Memory B cell (primary cell): ENCODE results near the gene FNBP1L.

Source experiments
- ATAC-seq: fragments of 150-1000 bp; cut with Tn5 transposase; 2 replicates; pipeline ENCODE4 v1.10.0; 2021; ENCODE audit warnings: low read depth, mild to moderate bottlenecking, moderate library complexity
- DNase-seq, 2 donors: peaks; one replicate each; pipeline ENCODE4 v3.0.0; 2022; ENCODE audit warnings: low spot score in 2 of 2
- H3K27ac Mint-ChIP-seq: one replicate; pipeline ENCODE4 v1.8.0; 2022; ENCODE audit warnings: mild to moderate bottlenecking, moderate library complexity, mixed read lengths
- H3K27me3 Mint-ChIP-seq: one replicate; pipeline ENCODE4 v1.8.0; 2022; ENCODE audit warnings: mixed read lengths
- H3K36me3 Mint-ChIP-seq: one replicate; pipeline ENCODE4 v1.8.0; 2022; ENCODE audit warnings: mild to moderate bottlenecking, mixed read lengths
- H3K4me1 Mint-ChIP-seq: one replicate; pipeline ENCODE4 v1.8.0; 2022; ENCODE audit warnings: mixed read lengths
- H3K4me3 Mint-ChIP-seq: one replicate; pipeline ENCODE4 v1.8.0; 2022; ENCODE audit warnings: mild to moderate bottlenecking, moderate library complexity, mixed read lengths
- H3K9me3 Mint-ChIP-seq: one replicate; pipeline ENCODE4 v1.8.0; 2022; ENCODE audit warnings: mixed read lengths

The FNBP1L gene

DNA sequence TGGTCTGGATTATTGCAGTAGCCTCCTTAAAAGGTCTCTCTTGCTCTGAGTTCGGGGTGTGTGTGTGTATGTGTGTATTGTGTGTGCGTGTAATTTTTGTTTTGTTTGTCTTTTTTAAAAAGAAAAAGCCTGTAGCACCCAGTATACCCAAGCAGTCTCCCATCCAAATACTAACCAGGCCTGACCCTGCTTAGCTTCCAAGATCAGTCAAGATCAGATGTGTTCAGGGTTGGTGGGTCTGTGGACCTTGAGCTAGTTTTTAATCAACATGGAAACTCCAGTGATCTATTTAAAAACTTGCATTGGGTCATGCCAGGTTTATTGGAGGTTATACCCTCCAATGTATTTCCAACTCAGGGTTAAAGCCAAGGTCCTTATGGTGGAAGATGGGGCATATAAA is 40.3 kb downstream of the FNBP1L start:
- no peak overlapping the region for H3K4me3 Mint-ChIP-seq
- DNase-seq (no peak), ATAC-seq (no peak)
- H3K4me1 Mint-ChIP-seq = peaks cover 16% of the 10 kb centered on the region
- H3K27me3 Mint-ChIP-seq = no peaks in the 10 kb centered on the region
- H3K9me3 Mint-ChIP-seq = no peaks in the 10 kb centered on the region
- no peaks in the 10 kb centered on the region for H3K36me3 Mint-ChIP-seq
- H3K27ac Mint-ChIP-seq = no peak overlapping the region

DNA sequence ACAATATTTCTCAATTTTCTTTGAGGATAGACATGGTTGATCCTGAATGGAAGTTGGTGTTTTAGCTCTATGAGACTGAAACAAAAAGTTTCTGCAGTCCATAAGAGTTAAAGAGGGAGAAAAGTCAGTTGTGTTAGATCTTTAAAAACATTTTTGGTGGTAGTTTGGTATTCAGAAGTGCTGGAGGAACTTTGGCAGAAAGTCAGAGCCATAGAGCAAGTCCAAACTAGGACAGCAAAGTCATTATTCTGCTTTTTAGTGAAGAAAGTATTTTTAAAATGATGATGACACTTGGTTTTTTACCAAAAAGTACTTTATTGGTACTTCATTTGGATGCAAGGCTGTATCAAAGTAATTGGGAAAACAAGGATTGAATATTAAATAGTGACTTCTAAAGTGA is 41.8 kb downstream of the FNBP1L start:
- Mint-ChIP-seq H3K4me1 (peaks cover 12% of the 10 kb centered on the region), H3K27me3 (no peaks in the 10 kb centered on the region), H3K27ac (no peak overlapping the region), H3K9me3 (no peaks in the 10 kb centered on the region), H3K36me3 (peaks cover 4% of the 10 kb centered on the region), H3K4me3 (no peak overlapping the region)
- ATAC-seq (no peak), DNase-seq (no peak)

DNA sequence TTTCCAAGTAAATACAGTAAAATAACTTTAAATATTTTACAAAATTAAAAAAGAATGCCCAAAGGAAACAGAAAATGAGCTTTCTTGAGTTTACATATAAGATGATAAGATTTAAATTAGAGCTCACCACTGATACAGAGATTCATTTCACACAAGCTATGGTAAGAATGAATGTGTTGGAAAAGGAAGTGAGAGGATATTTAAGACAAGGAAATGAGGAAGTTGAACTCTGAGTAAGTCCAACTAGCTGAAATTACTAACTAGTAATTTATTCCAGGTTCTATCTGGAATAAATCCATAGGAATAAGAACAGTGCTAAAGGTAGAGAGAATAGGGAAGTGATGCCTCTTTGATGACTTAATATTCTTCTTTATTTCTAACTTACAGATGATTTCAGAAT is 42.4 kb downstream of the FNBP1L start:
- ATAC-seq = no peak
- H3K4me1 Mint-ChIP-seq = peaks cover 12% of the 10 kb centered on the region
- no peak for DNase-seq
- peaks cover 4% of the 10 kb centered on the region for H3K36me3 Mint-ChIP-seq
- no peak overlapping the region for H3K27ac Mint-ChIP-seq
- no peaks in the 10 kb centered on the region for H3K9me3 Mint-ChIP-seq
- no peak overlapping the region for H3K4me3 Mint-ChIP-seq
- no peaks in the 10 kb centered on the region for H3K27me3 Mint-ChIP-seq

DNA sequence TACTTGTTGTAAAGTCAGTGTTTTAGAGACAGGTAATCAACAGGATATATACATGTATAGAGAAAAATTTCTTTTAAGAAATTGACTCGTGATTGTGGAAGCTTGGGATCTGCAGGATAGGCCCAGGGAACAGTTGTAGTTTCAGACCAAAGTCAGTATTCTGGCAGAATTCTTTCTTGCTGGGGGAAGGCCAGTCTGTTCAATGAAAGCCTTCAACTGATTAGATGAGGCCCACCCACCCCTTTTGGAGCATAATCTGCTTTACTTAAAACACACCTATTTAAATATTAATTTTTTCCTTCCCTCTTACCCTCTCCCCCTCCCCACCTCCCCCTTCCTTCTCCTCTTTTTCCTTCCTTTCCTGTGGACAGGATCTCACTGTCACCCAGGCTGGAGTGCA is 48.0 kb downstream of the FNBP1L start:
- H3K36me3 Mint-ChIP-seq = peaks cover 7% of the 10 kb centered on the region
- no peak overlapping the region for H3K4me3 Mint-ChIP-seq
- H3K9me3 Mint-ChIP-seq = no peaks in the 10 kb centered on the region
- H3K27ac Mint-ChIP-seq = no peak overlapping the region
- DNase-seq (no peak), ATAC-seq (no peak)
- no peaks in the 10 kb centered on the region for H3K27me3 Mint-ChIP-seq
- H3K4me1 Mint-ChIP-seq = peaks cover 3% of the 10 kb centered on the region

DNA sequence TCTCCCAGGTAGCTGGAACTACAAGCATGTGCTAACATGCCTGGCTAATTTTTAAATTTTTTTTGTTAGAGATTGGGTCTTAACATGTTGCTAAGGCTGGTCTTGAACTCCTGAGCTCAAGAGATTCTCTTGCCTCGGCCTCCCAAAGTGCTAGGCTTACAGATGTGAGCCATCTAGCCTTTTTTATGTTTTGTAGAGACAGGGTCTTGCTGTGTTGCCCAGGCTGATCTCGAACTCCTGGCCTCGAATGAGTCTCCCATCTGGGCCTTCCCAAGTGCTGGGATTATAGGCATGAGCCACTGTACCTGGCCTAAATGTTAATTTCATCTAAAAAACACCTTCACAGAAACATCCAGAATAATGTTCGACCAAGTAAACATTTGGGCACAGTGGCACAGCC is 48.6 kb downstream of the FNBP1L start:
- peaks cover 7% of the 10 kb centered on the region for H3K36me3 Mint-ChIP-seq
- H3K9me3 Mint-ChIP-seq = no peaks in the 10 kb centered on the region
- H3K27ac Mint-ChIP-seq = no peak overlapping the region
- H3K4me1 Mint-ChIP-seq = peaks cover 3% of the 10 kb centered on the region
- H3K27me3 Mint-ChIP-seq = no peaks in the 10 kb centered on the region
- H3K4me3 Mint-ChIP-seq = no peak overlapping the region
- ATAC-seq (no peak), DNase-seq (no peak)

DNA sequence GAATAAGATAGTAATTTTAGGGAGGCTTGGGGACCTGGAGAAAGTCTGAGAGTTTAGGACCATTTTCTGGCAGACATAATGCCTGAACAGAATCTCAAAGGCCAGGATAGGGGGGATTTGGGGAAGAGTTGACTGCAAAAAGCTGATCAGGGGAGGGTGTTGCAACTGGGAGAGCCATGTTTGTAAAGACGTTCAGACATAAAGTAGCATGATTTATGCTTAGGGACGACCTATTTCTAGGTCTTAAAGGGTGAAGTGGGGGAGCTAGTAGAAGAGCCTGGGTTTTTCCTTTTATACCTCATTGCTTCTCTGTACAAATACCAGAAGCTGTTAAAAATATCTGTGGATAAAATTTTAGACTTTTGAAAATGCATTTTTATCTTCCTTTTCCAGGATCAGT is 51.2 kb downstream of the FNBP1L start:
- H3K27me3 Mint-ChIP-seq = no peaks in the 10 kb centered on the region
- peaks cover 9% of the 10 kb centered on the region for H3K36me3 Mint-ChIP-seq
- H3K4me3 Mint-ChIP-seq = no peak overlapping the region
- no peak for DNase-seq
- no peak for ATAC-seq
- H3K4me1 Mint-ChIP-seq = peaks cover 5% of the 10 kb centered on the region
- H3K9me3 Mint-ChIP-seq = no peaks in the 10 kb centered on the region
- H3K27ac Mint-ChIP-seq = no peak overlapping the region

DNA sequence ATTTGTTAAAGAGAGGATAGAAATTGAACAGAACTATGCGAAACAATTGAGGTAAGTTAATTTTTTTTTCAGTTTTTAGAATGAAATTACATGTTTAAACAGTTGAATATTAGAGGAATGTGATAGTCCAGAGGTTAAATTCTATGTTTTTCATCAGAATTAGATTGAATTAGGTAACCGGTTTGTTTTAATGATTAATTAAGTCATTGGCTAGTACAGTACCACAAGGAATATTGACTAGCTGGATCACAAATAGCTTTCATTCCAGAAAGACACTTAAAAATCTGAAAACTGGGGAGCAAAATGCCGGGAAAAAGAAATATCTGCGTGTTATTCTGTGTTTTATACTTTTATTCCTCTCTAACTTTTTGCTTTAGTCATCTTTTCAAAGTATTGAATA is 51.6 kb downstream of the FNBP1L start:
- Mint-ChIP-seq H3K27ac (no peak overlapping the region), H3K9me3 (no peaks in the 10 kb centered on the region), H3K36me3 (peaks cover 7% of the 10 kb centered on the region), H3K27me3 (no peaks in the 10 kb centered on the region), H3K4me3 (no peak overlapping the region), H3K4me1 (peaks cover 5% of the 10 kb centered on the region)
- no peak for DNase-seq
- ATAC-seq = no peak

DNA sequence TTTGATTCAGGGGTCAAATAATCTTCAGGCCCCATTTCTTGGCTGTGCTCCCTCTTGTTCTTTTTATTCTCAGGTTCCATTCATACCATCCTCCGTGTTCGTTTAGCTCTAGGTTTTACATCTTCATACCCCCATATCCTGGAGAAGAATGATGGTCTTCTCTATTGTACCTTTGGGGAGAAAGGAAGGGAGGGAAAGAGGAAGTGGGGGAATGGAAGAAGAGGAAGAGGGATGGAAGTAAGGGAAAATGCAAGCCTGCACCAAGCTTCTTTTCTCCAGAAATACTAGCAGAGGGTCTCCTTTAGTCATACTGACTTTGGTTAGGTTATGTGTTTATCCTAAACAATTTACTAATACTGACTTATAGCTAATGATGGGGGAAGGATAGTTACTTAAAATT is 52.4 kb downstream of the FNBP1L start:
- Mint-ChIP-seq H3K27ac (no peak overlapping the region), H3K27me3 (no peaks in the 10 kb centered on the region), H3K36me3 (peaks cover 5% of the 10 kb centered on the region), H3K9me3 (no peaks in the 10 kb centered on the region), H3K4me1 (peaks cover 5% of the 10 kb centered on the region), H3K4me3 (no peak overlapping the region)
- ATAC-seq (no peak), DNase-seq (no peak)

DNA sequence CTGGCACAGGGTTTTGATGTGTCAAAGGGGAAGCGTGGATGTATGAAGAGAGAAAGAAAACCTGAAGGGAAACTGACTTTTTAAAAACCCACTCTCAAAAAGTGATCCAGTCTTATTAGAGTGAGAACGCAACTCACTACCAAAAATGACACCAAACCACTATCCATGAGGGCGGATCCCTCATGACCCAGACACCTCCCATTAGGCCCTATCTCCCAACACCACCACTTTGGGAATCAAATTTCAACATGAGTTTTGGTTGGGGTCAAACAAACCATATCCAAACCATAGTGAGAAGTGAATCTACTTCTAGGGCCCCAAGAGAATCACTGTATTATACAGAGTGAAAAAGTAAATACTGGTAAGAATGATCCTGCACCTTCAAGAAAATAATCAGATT is 53.5 kb downstream of the FNBP1L start:
- no peak for ATAC-seq
- H3K36me3 Mint-ChIP-seq = peaks cover 5% of the 10 kb centered on the region

DNA sequence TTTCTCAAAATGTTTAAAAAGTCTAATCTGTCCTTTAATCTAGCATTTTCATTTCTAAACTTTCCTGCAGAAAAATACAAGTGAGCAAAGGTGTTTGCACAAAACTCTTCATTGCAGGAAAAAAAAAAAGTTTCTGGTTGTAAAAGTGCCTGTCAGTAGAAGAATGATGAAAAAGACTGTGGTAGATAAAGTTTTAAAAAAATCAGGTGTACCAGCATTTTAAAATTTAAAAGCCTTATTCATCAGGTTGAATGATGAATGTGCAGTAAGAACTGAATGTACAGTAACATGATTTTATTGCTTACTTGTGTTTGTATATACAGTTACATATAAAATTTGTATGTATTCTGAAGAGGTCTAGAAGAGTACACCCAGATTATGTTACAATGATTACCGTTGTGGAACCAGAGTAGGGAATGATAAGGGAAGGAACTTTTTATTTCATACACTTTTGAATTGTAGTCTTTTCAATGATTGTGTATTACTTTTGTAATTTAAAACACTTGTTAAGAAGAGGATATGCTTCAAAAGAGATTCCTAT is 54.0 kb downstream of the FNBP1L start:
- Mint-ChIP-seq H3K36me3 (peaks cover 5% of the 10 kb centered on the region), H3K27ac (no peak overlapping the region), H3K9me3 (no peaks in the 10 kb centered on the region), H3K27me3 (no peaks in the 10 kb centered on the region), H3K4me1 (peaks cover 5% of the 10 kb centered on the region), H3K4me3 (no peak overlapping the region)
- no peak for DNase-seq
- no peak for ATAC-seq

More for the DNA sequence above, 53.5 kb downstream of the FNBP1L start:
- Mint-ChIP-seq H3K4me3 (no peak overlapping the region), H3K4me1 (peaks cover 5% of the 10 kb centered on the region), H3K27ac (no peak overlapping the region), H3K9me3 (no peaks in the 10 kb centered on the region), H3K27me3 (no peaks in the 10 kb centered on the region)
- DNase-seq = no peak

DNA sequence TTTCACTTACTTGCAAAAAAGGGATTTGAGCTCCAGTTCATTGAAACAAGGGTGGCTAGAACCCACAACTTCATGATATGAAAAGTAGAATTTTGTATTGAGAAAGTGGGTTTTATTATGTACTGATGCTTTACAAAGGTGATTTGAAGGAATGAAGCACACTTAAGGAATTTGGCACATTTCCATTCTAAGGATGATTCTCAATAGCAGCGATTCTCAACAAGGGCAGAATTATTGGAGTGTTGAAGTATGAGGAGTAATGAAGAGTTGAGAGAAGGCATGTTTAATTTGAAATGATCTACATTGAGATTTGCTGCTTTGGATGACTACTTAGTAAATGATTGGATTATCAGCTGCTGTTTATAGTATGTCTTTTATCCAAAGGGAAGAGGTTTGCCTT is 54.7 kb downstream of the FNBP1L start:
- peaks cover 5% of the 10 kb centered on the region for H3K4me1 Mint-ChIP-seq
- H3K27me3 Mint-ChIP-seq = no peaks in the 10 kb centered on the region
- DNase-seq (no peak), ATAC-seq (no peak)
- H3K36me3 Mint-ChIP-seq = peaks cover 5% of the 10 kb centered on the region
- H3K4me3 Mint-ChIP-seq = no peak overlapping the region
- H3K27ac Mint-ChIP-seq = no peak overlapping the region
- no peaks in the 10 kb centered on the region for H3K9me3 Mint-ChIP-seq

DNA sequence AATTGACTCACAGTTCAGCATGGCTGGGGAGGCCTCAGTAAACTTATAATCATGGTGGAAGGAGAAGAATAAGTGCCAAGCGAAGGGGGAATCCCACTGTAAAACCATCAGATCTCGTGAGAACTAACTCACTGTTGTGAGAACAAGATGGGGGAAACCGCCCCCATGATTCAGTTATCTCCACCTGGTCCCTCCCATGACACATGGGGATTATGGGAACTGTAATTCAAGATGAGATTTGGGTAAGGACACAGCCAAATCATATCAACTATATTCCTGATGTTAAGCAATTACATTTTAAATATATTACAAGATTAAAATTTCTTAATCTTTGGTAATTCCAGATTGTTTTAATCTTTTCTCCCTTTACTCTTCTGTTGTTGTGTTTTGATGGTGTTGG is 55.2 kb downstream of the FNBP1L start:
- Mint-ChIP-seq H3K9me3 (no peaks in the 10 kb centered on the region), H3K27me3 (no peaks in the 10 kb centered on the region), H3K27ac (no peak overlapping the region), H3K4me1 (peaks cover 5% of the 10 kb centered on the region), H3K36me3 (peaks cover 5% of the 10 kb centered on the region), H3K4me3 (no peak overlapping the region)
- DNase-seq (no peak), ATAC-seq (no peak)

DNA sequence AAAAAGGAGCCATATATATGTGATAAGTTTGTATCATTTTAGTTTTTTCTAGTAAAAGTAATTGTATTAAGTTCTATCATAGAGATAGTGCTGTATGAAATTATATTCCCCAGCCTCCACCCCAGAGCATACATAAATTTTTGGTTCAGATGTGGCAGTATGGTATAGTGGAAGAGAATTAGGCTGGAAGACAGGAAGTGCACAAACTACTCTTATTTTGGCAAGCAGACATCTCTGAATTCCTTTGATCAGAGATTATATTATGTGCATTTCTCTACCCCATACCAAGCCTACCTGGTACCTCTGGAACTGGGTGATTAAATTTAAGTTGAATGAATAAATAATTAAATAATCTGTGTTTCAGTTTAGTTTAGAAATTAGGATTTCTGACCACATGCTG is 55.9 kb downstream of the FNBP1L start:
- no peak overlapping the region for H3K4me3 Mint-ChIP-seq
- peaks cover 2% of the 10 kb centered on the region for H3K4me1 Mint-ChIP-seq
- ATAC-seq = no peak
- DNase-seq = no peak
- peaks cover 5% of the 10 kb centered on the region for H3K36me3 Mint-ChIP-seq
- H3K27me3 Mint-ChIP-seq = no peaks in the 10 kb centered on the region
- H3K27ac Mint-ChIP-seq = no peak overlapping the region
- no peaks in the 10 kb centered on the region for H3K9me3 Mint-ChIP-seq

DNA sequence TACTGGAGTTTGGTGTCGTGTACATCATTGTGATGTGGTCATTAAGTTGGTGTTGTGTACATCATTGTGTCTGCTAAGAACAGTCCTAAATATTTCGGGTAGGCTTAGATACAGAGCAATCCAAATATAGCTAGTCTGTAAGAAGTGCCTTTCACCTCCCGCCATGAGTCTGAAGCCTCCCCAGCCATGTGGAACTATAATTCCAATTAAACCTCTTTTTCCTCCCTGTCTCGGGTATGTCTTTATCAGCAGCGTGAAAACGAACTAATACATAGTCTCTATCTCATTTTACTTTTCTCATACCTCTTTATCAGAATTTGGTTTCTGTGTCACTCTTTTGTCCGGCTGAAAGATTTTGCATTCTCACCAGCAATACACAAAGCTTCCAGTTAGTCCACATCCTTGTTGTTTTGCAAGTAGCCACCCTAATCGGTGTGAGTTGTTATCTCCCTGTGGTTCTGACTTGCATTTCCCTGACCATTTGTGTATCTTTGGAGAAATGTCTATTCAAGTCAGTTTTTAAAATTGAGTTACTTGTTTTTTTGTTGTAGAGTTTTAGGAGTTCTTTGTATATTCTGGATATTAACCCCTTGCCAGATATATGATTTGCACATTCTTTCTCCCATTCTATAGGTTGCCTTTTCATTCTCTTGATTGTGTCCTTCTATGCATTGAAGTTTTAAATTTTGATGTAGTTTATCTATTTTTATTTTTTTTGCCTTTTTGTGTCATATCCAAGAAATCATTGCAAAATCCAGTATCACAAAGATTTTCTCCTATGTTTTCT is 56.5 kb downstream of the FNBP1L start:
- no peaks in the 10 kb centered on the region for H3K9me3 Mint-ChIP-seq
- no peak overlapping the region for H3K27ac Mint-ChIP-seq
- no peaks in the 10 kb centered on the region for H3K27me3 Mint-ChIP-seq
- H3K4me3 Mint-ChIP-seq = no peak overlapping the region
- peaks cover 2% of the 10 kb centered on the region for H3K4me1 Mint-ChIP-seq
- peaks cover 5% of the 10 kb centered on the region for H3K36me3 Mint-ChIP-seq
- ATAC-seq (no peak), DNase-seq (no peak)

DNA sequence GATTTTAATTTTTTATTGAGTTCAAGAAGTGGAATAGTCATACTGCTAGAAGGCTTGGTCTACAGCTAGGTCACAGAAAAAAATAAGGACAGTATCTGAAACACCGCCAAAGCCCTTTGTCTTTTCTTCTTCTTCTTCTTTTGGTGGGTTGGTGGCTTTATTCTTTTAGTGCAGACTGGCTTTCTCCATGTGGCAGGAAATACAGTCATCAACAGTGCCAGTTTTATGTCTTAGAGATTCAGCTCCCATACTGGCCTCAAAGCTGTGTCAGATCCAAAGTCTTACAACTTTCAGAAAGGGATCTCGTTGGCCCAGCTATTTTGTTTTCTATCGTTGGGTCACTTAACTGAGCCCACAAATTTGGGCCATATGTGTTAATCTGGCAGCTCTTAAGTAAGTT is 58.2 kb downstream of the FNBP1L start:
- DNase-seq = no peak
- Mint-ChIP-seq H3K9me3 (peaks cover 1% of the 10 kb centered on the region), H3K27ac (no peak overlapping the region), H3K36me3 (peaks cover 4% of the 10 kb centered on the region), H3K4me1 (peaks cover 2% of the 10 kb centered on the region), H3K4me3 (no peak overlapping the region), H3K27me3 (no peaks in the 10 kb centered on the region)
- no peak for ATAC-seq
